Kidney capillary endothelial cell (primary cell): Measurements from ENCODE around the gene DGAT2.
A peak's percentile ranks its signal among the peaks of the same experiment; 100 is the strongest.
"Not testable (repeated sequence)": the region's sequence is repeated elsewhere in the genome, so short reads cannot be mapped to it uniquely, and the experiment has no call there.

Experiments used
- DNase-seq: peaks from one replicate; pipeline ENCODE4 v3.0.0-alpha.2; 2018; ENCODE audit warnings: low spot score

The DGAT2 gene

GRCh38 chr11:75754933-75755332 is 13.6 kb upstream of the DGAT2 start:
- not testable (repeated sequence) for DNase-seq

- DNase-seq = no peak
Measured at GRCh38 chr11:75757651-75758050, 10.9 kb upstream of the DGAT2 start.

- no peak for DNase-seq
Measured at GRCh38 chr11:75759832-75760231, 8.7 kb upstream of the DGAT2 start.

GRCh38 chr11:75760243-75760642 is 8.3 kb upstream of the DGAT2 start:
- no peak for DNase-seq

- DNase-seq = peak; percentile 83
Measured at GRCh38 chr11:75760710-75761493, 7.7 kb upstream of the DGAT2 start.

GRCh38 chr11:75762158-75762557 is 6.4 kb upstream of the DGAT2 start:
- no peak for DNase-seq

GRCh38 chr11:75762885-75763284 is 5.7 kb upstream of the DGAT2 start:
- no peak for DNase-seq

- no peak for DNase-seq
Measured at GRCh38 chr11:75763846-75764245, 4.7 kb upstream of the DGAT2 start.

- DNase-seq = no peak
Measured at GRCh38 chr11:75765116-75765515, 3.5 kb upstream of the DGAT2 start.

GRCh38 chr11:75766443-75767227 is 1.9 kb upstream of the DGAT2 start:
- DNase-seq = no peak

- no peak for DNase-seq
Measured at GRCh38 chr11:75767228-75767572, 1.4 kb upstream of the DGAT2 start.

- DNase-seq = no peak
Measured at GRCh38 chr11:75767793-75768111, 826 bp upstream of the DGAT2 start.

- DNase-seq = no peak
Measured at GRCh38 chr11:75768909-75769771, 562 bp downstream of the DGAT2 start.

GRCh38 chr11:75770102-75770501 is 1.5 kb downstream of the DGAT2 start:
- no peak for DNase-seq

- no peak for DNase-seq
Measured at GRCh38 chr11:75771646-75772410, 3.2 kb downstream of the DGAT2 start.

- DNase-seq = no peak
Measured at GRCh38 chr11:75773595-75774353, 5.2 kb downstream of the DGAT2 start.

GRCh38 chr11:75775056-75775455 is 6.5 kb downstream of the DGAT2 start:
- DNase-seq = no peak

- DNase-seq = no peak
Measured at GRCh38 chr11:75776546-75776945, 8.0 kb downstream of the DGAT2 start.

GRCh38 chr11:75777461-75778110 is 9.0 kb downstream of the DGAT2 start:
- DNase-seq = peak; percentile 41

GRCh38 chr11:75778962-75779361 is 10.4 kb downstream of the DGAT2 start:
- DNase-seq = no peak

- no peak for DNase-seq
Measured at GRCh38 chr11:75779960-75780359, 11.4 kb downstream of the DGAT2 start.
